ENCODE results near the gene MAPK8IP3.
"Not testable (repeated sequence)": the region's sequence is repeated elsewhere in the genome, so short reads cannot be mapped to it uniquely, and the experiment has no call there.

The MAPK8IP3 gene

DNA sequence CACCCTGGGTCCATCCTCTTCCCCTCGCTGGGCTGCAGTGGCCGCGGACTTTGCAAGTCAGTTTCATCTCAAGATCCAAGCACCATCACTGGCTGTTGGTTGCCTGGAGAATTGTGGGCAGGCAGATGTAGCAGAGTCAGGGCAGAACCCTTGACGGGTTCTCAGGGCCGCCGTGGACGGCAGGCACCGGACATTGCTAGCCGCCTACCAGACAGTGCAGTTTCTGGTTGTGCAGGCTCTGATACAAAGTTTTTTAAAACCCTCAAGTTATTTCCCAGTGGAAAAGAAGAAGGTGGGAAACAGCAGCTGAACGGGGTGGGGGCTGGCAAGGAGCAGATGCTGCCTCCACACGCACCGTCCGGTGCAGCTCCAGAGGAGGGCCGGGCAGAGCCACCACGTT lies 3.4 kb downstream of the MAPK8IP3 start:
- DNase-seq (ENCODE audit: low spot score) = no peak

DNA sequence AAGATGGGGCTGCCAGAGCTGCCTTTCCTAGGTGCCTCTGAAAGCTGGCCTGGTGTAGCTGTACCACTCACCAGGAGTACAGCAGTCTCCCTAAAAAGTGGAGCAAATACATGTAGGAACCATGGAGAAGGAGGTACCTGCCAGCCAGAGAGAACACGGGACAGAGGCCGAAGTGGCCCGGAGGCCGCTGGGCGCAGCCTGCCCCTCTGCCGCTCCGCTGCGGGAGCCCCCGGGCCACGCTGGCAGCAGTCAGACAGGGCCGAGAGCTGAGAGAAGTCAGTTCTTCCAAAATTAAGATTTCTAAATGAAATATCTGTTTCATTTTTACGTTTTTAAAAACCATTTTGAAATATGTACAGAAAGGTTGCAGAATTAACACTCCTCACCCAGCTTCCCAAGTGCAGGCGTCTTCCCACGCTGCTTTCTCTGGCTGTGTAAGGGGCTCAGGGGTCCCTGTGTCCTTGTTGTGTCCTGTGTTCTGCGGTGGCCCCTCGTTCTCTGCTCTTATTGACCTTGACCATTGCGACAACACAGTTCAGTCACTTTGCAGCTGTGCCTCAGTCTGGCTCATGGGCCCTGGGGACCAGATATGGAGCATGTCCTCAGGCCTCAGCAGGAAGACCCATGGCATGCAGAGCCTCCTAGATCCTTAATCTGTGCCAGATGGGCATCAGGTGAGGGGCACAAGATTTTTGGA lies 5.0 kb downstream of the MAPK8IP3 start:
- no peak for DNase-seq (ENCODE audit: low spot score)

- DNase-seq (ENCODE audit: low spot score) = peak; percentile 73
These were observed 6.8 kb downstream of the MAPK8IP3 start for GRCh38 chr16:1712791-1713261.

DNA sequence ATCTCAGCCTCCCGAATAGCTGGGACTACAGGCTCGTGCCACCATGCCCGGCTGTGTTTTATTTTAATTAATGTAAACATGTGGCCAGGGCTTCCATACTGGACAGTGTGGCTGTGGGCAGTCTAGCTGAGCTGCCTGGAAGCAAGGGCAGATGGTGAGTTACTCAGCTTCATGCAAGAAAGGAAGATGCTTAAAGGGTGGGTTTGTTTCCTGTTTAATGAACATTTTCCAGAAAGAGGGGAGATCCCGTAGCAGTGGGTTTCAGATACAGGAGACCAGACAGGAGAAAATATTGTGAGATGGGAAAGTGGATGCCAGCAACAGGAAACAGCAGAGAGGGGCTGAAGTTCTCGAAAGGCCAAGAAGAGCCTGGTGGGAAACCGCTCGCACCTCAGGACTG lies 7.3 kb downstream of the MAPK8IP3 start:
- DNase-seq (ENCODE audit: low spot score) = peak; percentile 51

DNA sequence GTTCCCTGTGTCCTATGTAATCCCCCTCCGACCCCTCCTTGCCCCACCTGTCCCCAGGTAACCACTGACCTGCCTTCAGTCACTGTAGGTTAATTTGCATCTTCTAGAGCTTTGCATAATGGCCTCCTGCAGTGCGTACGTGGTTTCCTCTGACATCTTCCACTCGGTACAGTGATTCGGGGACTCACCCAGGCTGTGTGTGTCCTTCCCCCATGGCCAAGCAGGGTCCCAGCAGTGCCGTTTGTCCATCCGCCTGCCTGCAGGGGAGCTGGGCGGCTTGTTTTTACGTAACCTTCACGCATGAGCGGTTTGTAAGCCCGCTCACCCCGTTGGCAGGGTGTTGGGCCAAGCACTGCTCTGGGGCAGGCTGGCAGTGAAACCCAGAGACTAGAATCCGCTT lies 7.9 kb downstream of the MAPK8IP3 start:
- DNase-seq (ENCODE audit: low spot score) = peak; percentile 71

DNA sequence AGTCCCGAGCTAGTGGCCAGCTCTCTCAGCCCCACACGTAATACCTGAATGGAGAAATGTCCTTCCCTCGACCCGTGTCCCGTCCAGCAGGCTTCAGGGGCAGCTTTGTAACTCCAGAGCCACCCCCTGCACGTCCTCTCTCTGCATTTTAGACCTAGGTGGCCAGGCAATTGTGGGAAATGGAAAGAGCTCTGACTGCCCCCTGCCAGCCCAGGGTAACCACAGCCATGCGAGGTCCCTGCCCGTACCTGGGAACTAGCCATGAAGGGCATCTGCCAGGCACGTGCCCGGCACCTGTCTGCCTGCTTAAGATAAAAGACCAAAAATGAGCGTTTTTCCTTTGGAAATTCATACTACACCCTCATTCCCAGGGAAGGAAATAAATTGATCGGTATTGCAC lies 9.2 kb downstream of the MAPK8IP3 start:
- DNase-seq (ENCODE audit: low spot score) = no peak

- not testable (repeated sequence) for DNase-seq (ENCODE audit: low spot score)
These were observed 12.2 kb downstream of the MAPK8IP3 start for GRCh38 chr16:1718236-1718635.

DNA sequence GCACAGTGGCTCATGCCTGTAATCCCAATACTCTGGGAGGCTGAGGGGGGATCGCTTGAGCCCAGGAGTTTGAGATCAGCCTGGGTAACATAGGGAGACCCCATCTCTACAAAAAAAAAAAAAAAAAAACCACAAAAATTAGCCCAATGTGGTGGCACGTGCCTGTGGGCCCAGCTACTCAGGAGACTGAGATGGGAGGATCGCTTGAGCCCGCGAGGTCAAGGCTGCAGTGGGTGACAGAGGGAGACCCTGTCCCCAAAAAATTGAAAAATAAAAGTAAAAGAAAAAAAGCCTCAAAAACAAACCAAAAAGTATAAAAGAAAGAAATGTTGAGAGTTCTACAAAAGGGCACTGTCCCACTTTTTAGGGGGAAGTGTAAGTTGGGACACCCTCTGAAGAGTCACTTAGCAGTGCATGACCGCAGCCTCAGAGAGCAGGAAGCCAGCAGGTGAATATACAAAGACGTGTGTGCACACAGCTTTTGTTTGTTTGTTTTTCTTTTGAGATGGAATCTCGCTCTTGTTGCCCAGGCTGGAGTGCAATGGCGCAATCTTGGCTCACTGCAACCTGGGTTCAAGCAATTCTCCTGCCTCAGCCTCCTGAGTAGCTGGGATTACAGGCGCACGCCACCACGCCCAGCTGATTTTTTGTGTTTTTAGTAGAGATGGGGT lies 13.7 kb downstream of the MAPK8IP3 start:
- not testable (repeated sequence) for DNase-seq (ENCODE audit: low spot score)

DNA sequence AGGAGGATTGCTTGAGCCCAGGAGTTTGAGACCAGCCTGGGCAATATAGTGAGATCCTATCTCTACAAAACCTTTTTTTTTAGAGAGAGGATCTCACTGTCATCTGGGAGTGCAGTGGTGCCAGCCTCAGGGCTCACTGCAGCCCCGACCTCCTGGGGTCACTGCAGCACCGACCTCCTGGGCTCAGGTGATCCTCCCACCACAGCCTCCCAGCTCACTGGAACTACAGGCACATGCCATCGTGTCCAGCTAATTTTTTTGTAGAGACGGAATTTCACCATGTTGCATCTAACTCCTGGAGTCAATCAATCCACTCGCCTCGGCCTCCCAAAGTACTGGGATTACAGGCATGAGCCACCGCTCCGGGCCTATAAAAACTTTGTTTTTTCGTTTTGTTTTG lies 15.4 kb downstream of the MAPK8IP3 start:
- no peak for DNase-seq (ENCODE audit: low spot score)

- DNase-seq (ENCODE audit: low spot score) = peak; percentile 64
These were observed 17.6 kb downstream of the MAPK8IP3 start for GRCh38 chr16:1723450-1724147.

- no peak for DNase-seq (ENCODE audit: low spot score)
These were observed 18.5 kb downstream of the MAPK8IP3 start for GRCh38 chr16:1724491-1724890.

DNA sequence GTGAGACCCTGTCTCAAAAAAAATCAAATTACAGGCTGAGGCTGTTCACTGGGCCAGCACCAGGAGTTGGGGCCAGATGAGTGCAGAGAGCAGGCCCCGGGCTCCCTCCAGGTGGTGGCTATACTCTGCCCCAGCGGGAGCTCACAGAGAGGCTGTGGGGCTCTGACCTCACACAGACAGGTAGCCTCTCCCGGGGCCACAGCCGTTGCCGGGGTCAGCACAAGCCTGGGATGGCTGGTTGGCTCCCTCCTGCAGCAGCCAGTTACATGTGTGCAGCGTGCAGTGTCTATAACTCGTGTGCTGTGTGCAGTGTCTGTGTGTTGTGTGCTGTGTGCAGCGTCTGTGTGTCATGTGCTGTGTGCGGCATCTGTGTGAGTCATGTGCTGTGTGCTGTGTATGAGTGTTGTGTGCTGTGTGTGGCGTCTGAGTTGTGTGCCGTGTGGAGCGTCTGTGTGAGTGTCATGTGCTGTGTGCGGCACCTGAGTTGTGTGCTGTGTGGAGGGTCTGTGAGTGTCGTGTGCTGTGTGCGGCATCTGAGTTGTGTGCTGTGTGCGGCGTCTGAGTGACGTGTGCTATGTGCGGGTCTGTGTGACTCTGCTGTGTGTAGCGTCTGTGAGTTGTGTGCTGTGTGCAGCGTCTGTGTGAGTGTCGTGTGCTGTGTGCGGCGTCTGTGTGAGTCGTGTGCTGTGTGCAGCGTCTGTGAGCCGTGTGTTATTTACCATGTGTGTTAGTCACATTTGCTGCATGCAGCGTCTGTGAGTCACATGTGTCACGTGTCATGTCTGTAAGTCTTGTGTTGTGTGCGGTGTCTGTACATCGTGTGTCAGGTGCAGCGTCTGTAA lies 20.9 kb downstream of the MAPK8IP3 start:
- DNase-seq (ENCODE audit: low spot score) = no peak

DNA sequence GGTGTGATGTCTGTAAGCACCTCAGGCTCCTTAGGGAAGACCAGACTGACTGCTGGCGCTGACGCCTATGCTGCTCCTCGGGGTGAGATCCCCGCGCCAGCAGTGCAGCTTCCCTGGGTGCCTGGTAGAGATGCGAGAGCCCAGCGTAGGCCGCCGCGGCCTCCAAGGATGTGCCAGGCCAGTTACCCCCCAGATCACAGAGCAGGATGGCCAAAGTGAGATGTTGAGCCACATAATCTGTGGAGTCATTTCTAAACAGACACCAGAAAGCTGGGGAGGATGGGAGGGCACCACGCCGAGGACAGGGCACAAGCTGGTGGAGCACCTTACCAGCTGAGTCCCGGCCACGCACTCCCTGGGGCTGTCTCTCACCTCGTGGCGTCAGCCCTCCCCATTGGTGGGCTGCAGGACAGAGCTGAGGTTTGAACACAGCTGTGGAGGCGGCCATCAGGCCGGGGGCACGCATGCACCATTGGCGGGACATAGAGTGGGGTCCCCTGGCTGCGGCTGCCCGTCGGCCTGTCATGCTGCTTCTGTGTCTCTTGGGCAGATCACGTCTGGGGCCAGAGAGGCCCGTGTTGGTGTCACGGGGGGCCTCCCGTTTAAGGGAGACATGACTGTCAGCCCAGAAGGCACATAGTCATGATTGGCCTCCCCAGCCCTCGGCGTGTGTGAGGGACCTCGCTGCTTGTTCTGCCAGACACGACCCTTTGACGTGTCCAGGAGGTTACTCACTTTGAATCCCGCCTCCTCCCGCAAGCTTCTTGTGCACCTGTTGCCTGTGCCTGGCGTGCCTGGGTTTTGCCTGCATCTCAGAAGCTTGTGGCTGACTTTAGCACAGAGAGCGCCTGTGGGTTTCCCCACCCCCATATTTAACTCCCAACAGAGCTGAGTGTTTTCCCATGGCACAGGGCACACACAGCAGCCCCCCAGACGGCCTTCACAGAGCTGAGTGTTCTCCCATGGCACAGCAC lies 21.9 kb downstream of the MAPK8IP3 start:
- no peak for DNase-seq (ENCODE audit: low spot score)

DNA sequence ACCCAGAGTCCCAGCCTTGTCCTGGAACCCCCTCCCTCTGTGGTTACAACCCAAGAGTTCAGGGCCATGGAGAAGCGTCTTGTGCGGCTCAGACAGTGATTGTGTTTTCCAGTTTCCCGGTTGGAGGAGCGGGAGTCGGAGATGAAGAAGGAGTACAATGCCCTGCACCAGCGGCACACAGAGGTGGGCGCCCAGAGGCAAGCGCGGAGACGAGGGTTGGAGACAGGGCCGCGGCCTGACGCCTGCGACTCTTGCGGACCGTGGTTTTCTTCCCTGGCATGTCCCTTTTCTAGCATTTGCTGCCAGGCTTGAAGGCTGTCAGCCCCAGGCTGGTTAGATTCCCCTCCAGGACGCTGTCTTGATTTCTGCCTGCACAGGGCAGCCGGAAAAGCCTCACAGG lies 23.0 kb downstream of the MAPK8IP3 start:
- no peak for DNase-seq (ENCODE audit: low spot score)

DNA sequence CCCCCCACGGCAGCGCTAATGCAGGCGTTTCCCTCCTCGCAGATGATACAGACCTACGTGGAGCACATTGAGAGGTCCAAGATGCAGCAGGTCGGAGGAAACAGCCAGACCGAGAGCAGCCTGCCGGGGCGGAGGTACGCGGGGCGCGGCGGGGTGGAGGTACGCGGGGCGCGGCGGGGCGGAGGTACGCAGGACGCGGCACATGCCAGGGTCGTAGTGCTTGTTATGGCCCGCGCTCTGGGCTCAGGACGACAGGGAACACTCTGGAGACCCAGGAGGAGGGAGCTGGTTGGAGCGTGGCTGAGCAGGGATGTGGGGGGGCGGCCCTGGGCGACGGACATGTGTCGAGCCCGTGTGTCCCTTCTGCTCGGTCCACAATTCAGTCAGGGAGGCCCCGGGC lies 23.4 kb downstream of the MAPK8IP3 start:
- DNase-seq (ENCODE audit: low spot score) = no peak

DNA sequence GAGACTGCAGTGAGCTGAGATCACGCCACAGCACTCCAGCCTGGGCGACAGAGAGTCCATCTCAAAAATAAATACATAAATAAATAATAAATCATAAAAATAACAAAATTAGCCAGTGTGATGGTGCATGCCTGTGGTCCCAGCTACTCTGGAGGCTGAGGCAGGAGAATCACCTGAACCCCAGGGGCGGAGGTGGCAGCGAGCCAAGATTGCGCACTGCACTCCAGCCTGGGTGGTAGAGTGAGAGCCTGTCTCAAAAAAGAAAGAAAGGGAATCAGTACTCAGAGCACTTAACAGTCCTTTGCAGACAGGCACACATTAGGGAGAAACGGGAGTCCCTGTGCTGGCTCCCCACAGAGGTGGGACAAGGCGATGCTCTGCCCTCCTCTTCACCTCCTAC lies 25.1 kb downstream of the MAPK8IP3 start:
- DNase-seq (ENCODE audit: low spot score) = no peak

GRCh38 chr16:1731603-1732002 lies 25.6 kb downstream of the MAPK8IP3 start:
- DNase-seq (ENCODE audit: low spot score) = no peak

DNA sequence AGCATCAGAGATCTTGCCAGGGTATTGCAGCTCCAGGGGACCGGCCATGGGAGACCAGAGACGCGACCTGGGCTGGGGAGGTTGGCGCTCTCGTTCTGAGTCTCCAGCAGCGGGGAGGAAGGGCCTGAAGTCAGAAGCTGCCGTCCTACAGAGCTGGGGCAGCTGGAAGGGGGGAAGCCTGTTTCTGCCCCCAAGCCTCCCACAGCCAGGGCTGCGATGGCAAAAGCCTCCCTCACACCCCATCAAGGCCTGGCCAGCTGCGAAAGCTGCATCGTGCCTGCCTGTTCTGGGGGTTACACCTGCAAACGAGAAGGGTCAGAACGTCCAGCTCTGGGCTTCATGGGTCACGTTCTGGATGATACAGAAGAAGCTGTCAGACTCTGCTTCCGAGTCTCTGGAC lies 26.1 kb downstream of the MAPK8IP3 start:
- no peak for DNase-seq (ENCODE audit: low spot score)

- peak; percentile 87 for DNase-seq (ENCODE audit: low spot score)
These were observed 26.6 kb downstream of the MAPK8IP3 start for GRCh38 chr16:1732551-1732987.

GRCh38 chr16:1734123-1734522 lies 28.1 kb downstream of the MAPK8IP3 start:
- no peak for DNase-seq (ENCODE audit: low spot score)

DNA sequence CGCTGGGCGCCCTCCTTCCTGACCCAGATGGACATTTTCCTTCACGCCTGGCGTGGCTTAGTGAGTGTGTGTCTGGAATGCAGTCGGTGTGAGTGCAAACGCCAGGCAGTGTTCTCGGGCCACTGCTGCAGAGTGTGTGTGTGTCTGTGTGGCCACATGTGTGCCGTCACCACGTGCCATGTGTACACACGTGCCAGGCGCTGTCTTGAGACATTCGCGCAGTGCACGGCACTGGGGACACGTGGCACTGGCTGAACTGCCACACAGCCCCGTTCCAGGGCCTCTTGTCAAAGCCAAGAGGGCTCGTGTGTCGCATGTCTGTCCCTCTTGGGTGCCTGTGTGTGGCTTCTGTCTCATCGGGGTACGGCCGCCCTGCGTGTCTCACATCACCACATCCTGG lies 28.8 kb downstream of the MAPK8IP3 start:
- no peak for DNase-seq (ENCODE audit: low spot score)

Data from cerebellar cortex (tissue), 1 donor.